Neuronal stem cell (in vitro differentiated cells): ENCODE measurements around the gene SYNE2.

Source experiments
- DNase-seq: peaks from one replicate; pipeline ENCODE4 v3.0.0-alpha.2; 2013; ENCODE audit warnings: low spot score
- H2AFZ ChIP-seq: one replicate; pipeline ENCODE4 v1.6.1; 2013; ENCODE audit warnings: mild to moderate bottlenecking, low read length, inconsistent platforms
- H2AK5ac ChIP-seq: 2 replicates; pipeline ENCODE4 v1.6.1; 2013; ENCODE audit warnings: low read depth, mild to moderate bottlenecking, inconsistent platforms, low read length, moderate library complexity, mixed read lengths
- H2BK120ac ChIP-seq: 2 replicates; pipeline ENCODE4 v1.6.1; 2013; ENCODE audit warnings: low read depth, mild to moderate bottlenecking, inconsistent platforms, low read length, moderate library complexity, mixed read lengths
- H2BK12ac ChIP-seq: one replicate; pipeline ENCODE4 v1.6.1; 2013; ENCODE audit warnings: low read length, inconsistent platforms
- H2BK15ac ChIP-seq: 2 replicates; pipeline ENCODE4 v1.6.1; 2013; ENCODE audit warnings: mild to moderate bottlenecking, low read length, inconsistent platforms, mixed read lengths
- H2BK5ac ChIP-seq: one replicate; pipeline ENCODE4 v1.6.1; 2013; ENCODE audit warnings: inconsistent platforms, mild to moderate bottlenecking, low read length, moderate library complexity
- H3K14ac ChIP-seq: one replicate; pipeline ENCODE4 v1.6.1; 2013; ENCODE audit warnings: low read length, inconsistent platforms
- H3K18ac ChIP-seq: 2 replicates; pipeline ENCODE4 v1.6.1; 2013; ENCODE audit warnings: low read length, inconsistent platforms
- H3K23ac ChIP-seq: 2 replicates; pipeline ENCODE4 v1.6.1; 2013; ENCODE audit warnings: low read depth, mild to moderate bottlenecking, mixed read lengths, low read length, inconsistent platforms; ENCODE audit not compliant: poor library complexity
- H3K27ac ChIP-seq: replicated peaks from 3 replicates; pipeline ENCODE4 v1.5.1; 2013; ENCODE audit warnings: low read length, inconsistent platforms
- H3K27me3 ChIP-seq, 3 experiments: 2 replicates each; pipeline ENCODE4 v1.6.1; 2013; ENCODE audit warnings: low read length in 3 of 3, mild to moderate bottlenecking in 2 of 3, inconsistent platforms in 1 of 3, low read depth in 1 of 3, mixed read lengths in 1 of 3, moderate library complexity in 1 of 3; ENCODE audit not compliant: control insufficient read depth in 3 of 3, insufficient read depth in 3 of 3
- H3K36me3 ChIP-seq, 2 donors: replicated peaks in 1 of 2; 2 replicates each; pipeline ENCODE4 v1.6.1; 2013; ENCODE audit warnings: low read length in 2 of 2; ENCODE audit not compliant: control insufficient read depth in 2 of 2, insufficient read depth in 2 of 2
- H3K4ac ChIP-seq: 2 replicates; pipeline ENCODE4 v1.6.1; 2013; ENCODE audit warnings: inconsistent platforms, mild to moderate bottlenecking, low read length, moderate library complexity
- H3K4me1 ChIP-seq, 2 donors: 1 replicate in 1 of 2; 2 replicates in 1 of 2; pipeline ENCODE4 v1.6.1; 2013; ENCODE audit warnings: low read length in 2 of 2, low read depth in 1 of 2; ENCODE audit not compliant: control insufficient read depth in 2 of 2, insufficient read depth in 1 of 2
- H3K4me2 ChIP-seq: one replicate; pipeline ENCODE4 v1.6.1; 2013; ENCODE audit warnings: mild to moderate bottlenecking, low read length, inconsistent platforms; ENCODE audit not compliant: insufficient read depth, poor library complexity, severe bottlenecking
- H3K4me3 ChIP-seq, 2 donors: 2 replicates each; pipeline ENCODE4 v1.5.1; 2013; ENCODE audit warnings: low read length in 2 of 2, mild to moderate bottlenecking in 2 of 2, inconsistent platforms in 1 of 2, moderate library complexity in 1 of 2
- H3K79me1 ChIP-seq: one replicate; pipeline ENCODE4 v1.6.1; 2013; ENCODE audit warnings: low read depth, mild to moderate bottlenecking, inconsistent platforms, low read length, moderate library complexity
- H3K9ac ChIP-seq: one replicate; pipeline ENCODE4 v1.6.1; 2013; ENCODE audit warnings: mild to moderate bottlenecking, low read depth, low read length, inconsistent platforms; ENCODE audit not compliant: poor library complexity
- H3K9me3 ChIP-seq, 2 donors: replicated peaks in 1 of 2; 2 replicates each; pipeline versions ENCODE3 to v1.6.1; 2013; ENCODE audit warnings: low read length in 2 of 2, mild to moderate bottlenecking in 2 of 2, inconsistent platforms in 1 of 2, low read depth in 1 of 2, mixed read lengths in 1 of 2, moderate library complexity in 1 of 2; ENCODE audit not compliant: control insufficient read depth in 2 of 2, insufficient read depth in 1 of 2
- H4K8ac ChIP-seq: one replicate; pipeline ENCODE4 v1.6.1; 2013; ENCODE audit warnings: low read depth, mild to moderate bottlenecking, inconsistent platforms, low read length, moderate library complexity
- H4K91ac ChIP-seq: one replicate; pipeline ENCODE4 v1.6.1; 2013; ENCODE audit warnings: low read length, low read depth, mild to moderate bottlenecking, inconsistent platforms; ENCODE audit not compliant: poor library complexity
- WGBS, 2 donors: extraction: QIAGEN DNeasy Blood & Tissue Kit; methylation state at CpG; one replicate each; pipeline ENCODE4 v1.1.7; 2013; ENCODE audit warnings: missing lambda C conversion rate in 2 of 2, mixed read lengths in 1 of 2; ENCODE audit not compliant: insufficient read length in 2 of 2, insufficient replicate concordance in 1 of 2; ENCODE audit errors: extremely low coverage in 2 of 2; 5-methylcytosine and 5-hydroxymethylcytosine counted together

Gene SYNE2

GRCh38 chr14:64187331-64187730 lies 334.5 kb downstream of the SYNE2 start:
- Histone ChIP-seq H2BK12ac (no peak overlapping the region), H3K18ac (no peak overlapping the region), H2BK15ac (no peak overlapping the region), H2AFZ (no peak overlapping the region), H3K4ac (no peak overlapping the region), H3K4me3 (no peak overlapping the region), H4K91ac (no peak overlapping the region), H3K4me1 (peaks cover 0 to 5% of the 10 kb centered on the region in 2 donors), H3K36me3 (peaks cover 17 to 69% of the 10 kb centered on the region in 2 donors), H2AK5ac (no peak overlapping the region), H2BK5ac (no peak overlapping the region), H4K8ac (no peak overlapping the region), H3K27ac (no peak overlapping the region), H3K9ac (no peak overlapping the region), H3K79me1 (no peaks in the 10 kb centered on the region), H3K9me3 (peaks cover 4 to 6% of the 10 kb centered on the region in 2 donors), H3K4me2 (no peak overlapping the region), H3K23ac (no peak overlapping the region), H2BK120ac (no peak overlapping the region), H3K27me3 (peaks cover 0 to 2% (median 0%) of the 10 kb centered on the region in 3 experiments), H3K14ac (no peak overlapping the region)
- no peak for DNase-seq
- no CpG with 5 or more reads among the region's 3 CpGs for WGBS, 2 donors

DNA sequence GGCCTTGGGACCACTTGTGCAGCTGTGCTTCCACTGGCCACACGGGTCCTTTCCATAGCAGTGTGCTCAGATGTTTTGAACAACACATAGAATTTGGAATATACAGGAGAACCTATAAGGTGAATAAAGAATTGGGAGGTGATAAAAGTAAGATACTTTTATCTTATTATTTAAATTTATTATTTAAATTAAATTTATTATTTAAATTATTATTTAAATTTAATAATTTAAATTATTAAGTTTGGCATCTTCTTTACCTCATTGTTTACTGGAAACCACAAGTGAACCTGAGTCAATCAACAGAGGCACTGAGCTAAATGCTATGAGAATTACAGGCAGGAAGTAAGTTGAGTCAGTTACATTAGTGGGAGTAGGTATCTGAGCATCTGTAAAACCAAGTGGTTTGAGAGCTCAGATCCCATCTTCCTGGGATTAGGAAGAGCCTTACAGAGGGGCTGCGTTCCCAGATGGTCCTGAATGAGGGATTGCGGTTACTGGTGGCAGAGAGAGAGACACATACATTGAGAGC lies 338.2 kb downstream of the SYNE2 start:
- Histone ChIP-seq H3K4me3 (no peak overlapping the region), H2BK120ac (no peak overlapping the region), H3K27me3 (no peaks in the 10 kb centered on the region), H3K18ac (no peak overlapping the region), H3K4me1 (peaks cover 4 to 11% of the 10 kb centered on the region in 2 donors), H3K27ac (no peak overlapping the region), H4K91ac (no peak overlapping the region), H3K79me1 (no peaks in the 10 kb centered on the region), H2AK5ac (no peak overlapping the region), H3K23ac (no peak overlapping the region), H3K9me3 (peaks cover 0 to 2% of the 10 kb centered on the region in 2 donors), H3K36me3 (peaks cover 16 to 57% of the 10 kb centered on the region in 2 donors), H3K4ac (no peak overlapping the region), H2BK5ac (no peak overlapping the region), H3K9ac (no peak overlapping the region), H2BK15ac (no peak overlapping the region), H3K4me2 (no peak overlapping the region), H4K8ac (no peak overlapping the region), H2AFZ (no peak overlapping the region), H2BK12ac (no peak overlapping the region), H3K14ac (no peak overlapping the region)
- no CpG with 5 or more reads among the region's 3 CpGs for WGBS, 2 donors
- no peak for DNase-seq

DNA sequence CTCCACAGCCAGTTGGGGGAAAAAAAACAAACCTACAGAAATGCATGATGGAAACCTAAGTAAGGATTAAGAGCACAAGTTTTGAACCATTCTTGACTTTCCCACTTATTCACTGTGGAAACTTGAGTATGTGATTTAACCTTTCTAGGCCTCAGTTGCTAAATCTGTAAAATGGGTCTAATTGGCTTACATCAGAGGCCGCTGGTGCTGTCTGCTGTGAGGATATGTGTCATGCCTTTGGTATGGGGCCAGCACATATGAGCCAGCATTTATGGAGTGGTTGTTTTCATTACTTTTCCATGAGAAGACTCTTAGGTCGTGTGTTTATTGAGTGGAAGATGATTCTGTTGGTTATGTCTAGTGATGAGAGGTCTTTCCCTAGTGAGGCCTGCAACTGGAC lies 339.0 kb downstream of the SYNE2 start:
- no peak overlapping the region for H2AFZ ChIP-seq
- no peak overlapping the region for H3K4me3 ChIP-seq
- H3K27ac ChIP-seq, result no peak overlapping the region
- H3K9ac ChIP-seq, result no peak overlapping the region
- H2BK15ac ChIP-seq, result no peak overlapping the region
- H3K4ac ChIP-seq, result no peak overlapping the region
- no peak overlapping the region for H3K4me2 ChIP-seq
- no peak overlapping the region for H4K8ac ChIP-seq
- H2BK5ac ChIP-seq, result no peak overlapping the region
- no peak overlapping the region for H2AK5ac ChIP-seq
- H3K79me1 ChIP-seq, result no peaks in the 10 kb centered on the region
- H3K36me3 ChIP-seq, result peaks cover 16 to 51% of the 10 kb centered on the region in 2 donors
- H3K14ac ChIP-seq, result no peak overlapping the region
- H3K27me3 ChIP-seq, result no peaks in the 10 kb centered on the region
- H3K4me1 ChIP-seq, result peaks cover 9 to 10% of the 10 kb centered on the region in 2 donors
- no peak overlapping the region for H4K91ac ChIP-seq
- no peak for DNase-seq
- no CpG with 5 or more reads among the region's 2 CpGs for WGBS, 2 donors
- peaks cover 0 to 2% of the 10 kb centered on the region in 2 donors for H3K9me3 ChIP-seq
- no peak overlapping the region for H2BK120ac ChIP-seq
- H3K23ac ChIP-seq, result no peak overlapping the region
- H2BK12ac ChIP-seq, result no peak overlapping the region
- no peak overlapping the region for H3K18ac ChIP-seq

- no peak overlapping the region for H2BK5ac ChIP-seq
- H3K9ac ChIP-seq, result no peak overlapping the region
- H2AFZ ChIP-seq, result no peak overlapping the region
- H3K36me3 ChIP-seq, result peaks cover 10 to 30% of the 10 kb centered on the region in 2 donors
- no CpG with 5 or more reads among the region's 2 CpGs for WGBS, 2 donors
- H3K14ac ChIP-seq, result no peak overlapping the region
- H3K27me3 ChIP-seq, result no peaks in the 10 kb centered on the region
- no peak overlapping the region for H2BK120ac ChIP-seq
- no peak overlapping the region for H4K8ac ChIP-seq
- no peak overlapping the region for H3K4ac ChIP-seq
- H3K27ac ChIP-seq, result no peak overlapping the region
- no peak overlapping the region for H2AK5ac ChIP-seq
- H3K79me1 ChIP-seq, result no peaks in the 10 kb centered on the region
- no peak overlapping the region for H3K4me2 ChIP-seq
- no peak overlapping the region for H2BK12ac ChIP-seq
- no peak overlapping the region for H3K18ac ChIP-seq
- peaks cover 12 to 17% of the 10 kb centered on the region in 2 donors for H3K4me1 ChIP-seq
- DNase-seq, result no peak
- H3K23ac ChIP-seq, result no peak overlapping the region
- H3K4me3 ChIP-seq, result no peak overlapping the region
- peaks cover 0 to 2% of the 10 kb centered on the region in 2 donors for H3K9me3 ChIP-seq
- H2BK15ac ChIP-seq, result no peak overlapping the region
- H4K91ac ChIP-seq, result no peak overlapping the region
Observed at GRCh38 chr14:64193821-64194220, 341.0 kb downstream of the SYNE2 start.
